ENCODE results near the gene KLHL18.

- no peak for TF ChIP-seq REST (IDR thresholded peaks at IDR 0.05; ENCODE audit: insufficient read depth in 1 of 2, low read depth in 2 of 2, low read length in 1 of 2)
- TF ChIP-seq CTCF (IDR thresholded peaks at IDR 0.05), result no peak
- no peak for TF ChIP-seq POLR2AphosphoS5 (IDR thresholded peaks at IDR 0.05; ENCODE audit: low read depth, low read length)
- no peak for TF ChIP-seq SIN3A (IDR thresholded peaks at IDR 0.05; ENCODE audit: borderline replicate concordance, insufficient read depth, low read depth, low read length)
- no peak for TF ChIP-seq TCF7L2 (IDR thresholded peaks at IDR 0.05; ENCODE audit: low read depth, low read length)
Measured at GRCh38 chr3:47238017-47238416, 44.7 kb upstream of the KLHL18 start.
